Stimulated activated CD8-positive, alpha-beta memory T cell treated with anti-CD3 and anti-CD28 coated beads, Interleukin-7, amount 100 ng/mL, for 1 hour (primary cell): ENCODE data around the gene CDRT15L2.
"Not testable (repeated sequence)": the region's sequence is repeated elsewhere in the genome, so short reads cannot be mapped to it uniquely, and the experiment has no call there.

Experiments used
- DNase-seq, 2 donors: peaks; one replicate each; pipeline ENCODE4 v3.0.0-alpha.2; 2020; ENCODE audit warnings: low read depth in 2 of 2

CDRT15L2 gene

GRCh38 chr17:20573216-20573615, 6.3 kb upstream of the CDRT15L2 start:
- not testable (repeated sequence) for DNase-seq

DNA sequence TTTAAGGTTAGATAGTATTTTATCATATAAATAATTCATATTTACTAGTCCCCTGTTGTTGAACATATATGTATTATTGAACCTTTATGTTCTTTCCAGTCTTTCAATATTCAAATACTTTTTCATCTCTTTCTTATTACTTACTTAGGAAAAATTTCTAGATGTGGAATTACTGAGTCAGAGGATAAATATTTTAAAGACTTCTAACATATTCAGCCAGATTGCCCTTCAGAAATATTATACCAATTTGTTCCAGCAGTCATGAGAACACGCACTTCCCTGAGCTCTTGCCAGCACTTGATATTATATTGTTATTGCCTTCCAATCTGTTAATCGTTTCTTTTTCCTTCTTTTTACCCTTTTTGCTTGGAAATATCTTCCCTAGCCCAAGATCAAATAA, 4.5 kb upstream of the CDRT15L2 start:
- not testable (repeated sequence) for DNase-seq

DNA sequence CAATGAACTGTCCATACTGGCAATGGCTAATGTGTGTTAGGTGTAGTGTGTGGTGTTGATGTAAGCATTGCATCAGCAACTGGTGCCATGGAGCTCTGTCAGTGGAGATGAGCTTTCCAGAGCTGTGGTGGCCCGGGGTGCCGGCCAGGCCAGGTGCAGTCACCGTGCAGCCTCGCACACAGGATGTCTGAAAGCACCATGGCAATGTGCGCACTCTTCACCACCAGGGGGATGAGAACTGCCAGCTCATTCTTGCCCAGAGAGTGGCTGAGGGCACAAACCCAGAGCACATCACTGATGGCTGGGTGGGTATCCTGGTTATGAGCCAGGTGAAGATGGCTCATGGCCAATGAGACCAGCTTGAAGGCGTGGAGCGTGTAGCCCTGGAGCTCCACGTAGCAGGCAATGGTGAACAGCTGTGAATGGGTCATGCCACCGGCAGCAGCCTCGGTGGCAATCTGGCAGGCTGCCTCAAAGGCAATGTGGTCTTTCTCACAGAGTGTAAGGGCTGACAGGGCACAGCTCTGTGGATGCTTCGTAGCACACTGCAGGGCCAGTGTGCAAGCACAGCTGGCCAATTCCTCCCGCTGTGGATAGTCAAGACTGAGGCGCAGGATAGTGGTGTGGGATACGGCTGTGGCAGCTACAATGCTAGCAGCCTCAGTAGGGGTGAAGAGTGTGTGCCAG, 4.5 kb downstream of the CDRT15L2 start:
- DNase-seq: not testable (repeated sequence)

DNA sequence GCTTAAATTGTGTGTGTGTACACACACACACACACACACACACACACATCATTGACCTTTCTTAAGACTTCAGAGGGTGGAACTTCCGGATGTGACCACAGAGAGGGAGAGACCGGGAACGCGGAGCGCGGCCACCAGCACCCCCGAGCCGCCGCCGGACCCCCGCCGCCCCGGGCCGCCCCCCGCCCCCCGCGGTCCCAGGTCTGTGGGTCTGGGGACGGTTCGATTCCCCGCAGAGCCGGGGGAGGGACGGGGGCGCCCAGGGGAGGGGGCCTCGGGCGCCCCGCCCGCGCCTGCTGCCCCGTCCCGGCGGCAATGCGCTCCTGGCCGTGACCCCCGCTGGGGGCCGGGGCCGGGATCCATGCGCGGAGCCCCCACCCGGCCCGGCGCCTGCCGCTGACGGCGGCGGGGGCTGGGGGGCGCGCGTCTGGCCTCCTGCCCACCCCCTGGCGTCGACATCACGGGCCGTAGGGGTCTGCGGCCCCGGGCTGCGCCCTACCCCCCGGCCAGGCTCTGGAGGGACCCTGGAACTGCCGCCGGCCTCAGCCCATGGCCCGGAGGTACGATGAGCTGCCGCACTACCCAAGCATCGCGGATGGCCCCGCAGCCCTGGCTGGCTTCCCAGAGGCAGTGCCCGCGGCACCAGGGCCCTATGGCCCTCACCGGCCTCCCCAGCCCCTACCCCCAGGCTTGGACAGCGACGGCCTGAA, 9.4 kb downstream of the CDRT15L2 start:
- DNase-seq: not testable (repeated sequence)

GRCh38 chr17:20589454-20589810, 9.9 kb downstream of the CDRT15L2 start:
- not testable (repeated sequence) for DNase-seq

GRCh38 chr17:20591040-20591439, 11.5 kb downstream of the CDRT15L2 start:
- DNase-seq: not testable (repeated sequence)

GRCh38 chr17:20605568-20605967, 26.0 kb downstream of the CDRT15L2 start:
- DNase-seq: not testable (repeated sequence)

- DNase-seq: not testable (repeated sequence)
These were observed 30.0 kb downstream of the CDRT15L2 start for GRCh38 chr17:20609490-20609889.

DNA sequence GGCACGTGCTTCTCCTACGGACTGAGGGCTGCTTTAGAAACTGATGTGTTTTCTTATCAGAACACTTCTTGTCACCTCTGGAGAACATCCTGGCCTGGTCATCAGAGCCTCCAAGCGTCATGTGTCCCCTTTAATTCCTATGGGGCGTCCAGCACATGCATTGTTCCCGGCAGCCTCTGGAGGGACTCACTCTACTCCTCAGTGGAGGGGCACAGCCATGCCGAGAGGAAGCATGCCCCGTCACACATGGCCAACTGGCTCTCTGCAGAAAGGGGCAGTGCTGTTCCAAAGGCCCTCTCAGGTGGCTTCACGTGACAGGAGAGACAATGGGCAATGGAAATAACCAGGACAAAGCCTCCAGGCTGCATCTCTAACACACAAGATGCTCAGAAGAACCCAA, 31.8 kb downstream of the CDRT15L2 start:
- no peak for DNase-seq

- DNase-seq: no peak
These were observed 33.1 kb downstream of the CDRT15L2 start for GRCh38 chr17:20612635-20613034.

- no peak for DNase-seq
These were observed 33.7 kb downstream of the CDRT15L2 start for GRCh38 chr17:20613248-20613647.

GRCh38 chr17:20613905-20614304, 34.4 kb downstream of the CDRT15L2 start:
- DNase-seq: no peak

DNA sequence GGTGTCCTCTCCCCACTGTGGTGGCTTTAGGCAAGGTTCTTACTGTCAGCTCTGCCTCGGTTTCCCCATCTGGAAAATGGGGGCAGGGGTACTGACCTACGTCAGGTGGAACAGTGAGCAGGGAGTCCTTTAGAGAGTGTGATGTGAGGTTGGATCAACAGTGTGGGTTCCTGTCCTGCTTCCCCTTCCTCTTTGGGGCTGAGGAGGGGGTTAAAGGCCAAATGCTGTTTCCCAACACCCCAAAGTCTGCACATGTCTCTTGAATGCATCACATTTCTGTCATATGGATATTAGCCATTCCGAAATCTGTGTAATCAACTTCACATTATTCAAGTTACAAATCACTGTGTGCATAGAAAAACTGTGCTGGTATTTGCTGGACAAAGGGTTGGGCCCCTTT, 35.9 kb downstream of the CDRT15L2 start:
- DNase-seq: not testable (repeated sequence)
